K562 (cell line): ENCODE data around the gene UBE3D. TPM values are rescaled to one million over a fixed set of nuclear protein-coding genes. Genes with fewer than 3 reads are reported as not detected.

Experiments used
- EGR1 ChIP-seq: fragments of 450-650 bp; conservative IDR thresholded peaks from 2 replicates; pipeline ENCODE4 v1.6.1; 2017; ENCODE audit warnings: mild to moderate bottlenecking
- KAT7 ChIP-seq: sonication (generic); formaldehyde crosslinking; IDR thresholded peaks from 2 replicates; pipeline ENCODE4 v1.8.0; 2022; ENCODE audit warnings: missing genetic modification reagents, mild to moderate bottlenecking, borderline replicate concordance
- SIX5 ChIP-seq, 2 experiments: IDR thresholded peaks; 2 replicates each; pipeline ENCODE4 v1.6.1; 2011; ENCODE audit warnings: low read length in 2 of 2, borderline replicate concordance in 1 of 2, low read depth in 1 of 2, mild to moderate bottlenecking in 1 of 2, moderate library complexity in 1 of 2; ENCODE audit not compliant: insufficient read depth in 1 of 2
- SRSF1 ChIP-seq: fragments of 200-400 bp; formaldehyde crosslinking; IDR thresholded peaks from 2 replicates; pipeline ENCODE4 v1.6.1; 2017; ENCODE audit warnings: mild to moderate bottlenecking, low read depth, low read length, moderate library complexity
- STAT5B ChIP-seq: fragments of 250-450 bp; sonication (Bioruptor Pico); IDR thresholded peaks from 2 replicates; pipeline ENCODE4 v1.8.0; 2021; ENCODE audit warnings: mild to moderate bottlenecking, inconsistent platforms
- ZNF436 ChIP-seq: fragments of 250-450, 450-650 bp; sonication (Bioruptor Pico); formaldehyde crosslinking; IDR thresholded peaks from 2 replicates; pipeline ENCODE4 v1.7.0; 2020; ENCODE audit warnings: mild to moderate bottlenecking
- ZNF512 ChIP-seq: IDR thresholded peaks from 2 replicates; pipeline ENCODE4 v1.6.1; 2016; ENCODE audit warnings: missing genetic modification characterization, missing compliant biosample characterization
- ZNF639 ChIP-seq, 2 experiments: fragments of 200-800 bp in 1 of 2; sonication (Bioruptor generic) in 1 of 2; sonication (generic) in 1 of 2; formaldehyde crosslinking in 1 of 2; IDR thresholded peaks in 1 of 2; conservative IDR thresholded peaks in 1 of 2; 2 replicates each; pipeline versions ENCODE4 v1.5.0 to v1.6.1; 2016 to 2020; ENCODE audit warnings: missing compliant biosample characterization in 1 of 2, missing genetic modification characterization in 1 of 2, missing genetic modification reagents in 1 of 2
- ZNF785 ChIP-seq: fragments of 250-450 bp; sonication (Bioruptor Pico); IDR thresholded peaks from 2 replicates; pipeline ENCODE4 v1.4.0; 2020; ENCODE audit warnings: mild to moderate bottlenecking
- polyA plus RNA-seq, 8 experiments: library from polyadenylated mRNA; depleted of rRNA in 4 of 8; stranded (reverse) in 5 of 8; unstranded in 3 of 8; fragments of >200 nt; fragmentation: Nextera tagmentation in 2 of 8; fragmentation: Illumina TruSeq in 1 of 8; extraction: Ambion mirVana in 2 of 8; extraction: Trizol in 1 of 8; gene quantifications; 2 replicates each; pipeline versions ENCODE4 v1.2.1 to v1.2.3, GENCODE V29; 2011 to 2014; ENCODE audit warnings: inconsistent platforms in 1 of 8, missing spikeins in 1 of 8
- total RNA-seq, 7 experiments: library from RNA; depleted of rRNA in 6 of 7; stranded (reverse); fragments of >200 nt in 6 of 7; fragmentation: Illumina TruSeq in 2 of 7; extraction: Trizol in 2 of 7; gene quantifications; 2 replicates each; pipeline versions ENCODE4 v1.2.1 to v1.2.3, GENCODE V29; 2011 to 2021; ENCODE audit warnings: low replicate concordance in 1 of 7

Gene UBE3D
- total and polyA plus RNA-seq, 9 of the 15 experiments (the other 6 are each of a cell fraction or from before 2014, with no cell fraction given) = 9.4 to 17.6 (median 11.9) TPM

DNA sequence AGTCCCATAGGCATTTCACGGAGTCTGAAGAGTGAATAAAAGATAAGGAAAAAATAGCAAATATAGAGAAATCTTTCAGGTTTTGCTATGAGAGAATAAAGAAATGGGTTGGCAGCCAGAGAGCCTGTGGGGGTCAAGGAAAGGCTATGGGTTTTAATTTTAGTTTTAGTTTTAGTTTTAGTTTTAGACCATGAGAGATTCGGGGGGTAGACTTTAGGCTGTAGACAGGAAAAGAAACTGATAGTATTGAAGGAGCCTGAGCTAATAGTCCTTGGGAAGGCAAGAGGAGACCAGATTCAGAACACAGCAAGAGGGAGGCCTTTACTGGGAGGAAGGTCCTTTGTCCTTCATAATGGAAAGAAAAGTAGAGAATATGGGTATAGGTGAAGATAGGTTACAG lies 21.1 kb upstream of the UBE3D start (continued):
- TF ChIP-seq ZNF512 (tag) = no peak
- TF ChIP-seq STAT5B (CRISPR knock-in tag) = no peak
- no peak for TF ChIP-seq ZNF785 (CRISPR knock-in tag)
- no peak for TF ChIP-seq EGR1
- TF ChIP-seq SRSF1 = no peak
- TF ChIP-seq SIX5 (IDR thresholded peaks at IDR 0.05; ENCODE audit: borderline replicate concordance in 1 of 2, insufficient read depth in 1 of 2, low read depth in 1 of 2, low read length in 2 of 2) = no peak
- no peak for TF ChIP-seq KAT7 (CRISPR knock-in tag)
- TF ChIP-seq ZNF639 (CRISPR knock-in tag; conservative IDR thresholded peaks at IDR 0.05 in 1 of 2, IDR thresholded peaks at IDR 0.05 in 1 of 2) = no peak
- TF ChIP-seq ZNF436 = no peak
